Measurements from ENCODE around the gene AQP6.
"Not testable (repeated sequence)": the region's sequence is repeated elsewhere in the genome, so short reads cannot be mapped to it uniquely, and the experiment has no call there.

AQP6 gene

GRCh38 chr12:49969651-49970429 lies 2.9 kb upstream of the AQP6 start:
- no peak for DNase-seq (ENCODE audit: low read depth in 2 of 2)

DNA sequence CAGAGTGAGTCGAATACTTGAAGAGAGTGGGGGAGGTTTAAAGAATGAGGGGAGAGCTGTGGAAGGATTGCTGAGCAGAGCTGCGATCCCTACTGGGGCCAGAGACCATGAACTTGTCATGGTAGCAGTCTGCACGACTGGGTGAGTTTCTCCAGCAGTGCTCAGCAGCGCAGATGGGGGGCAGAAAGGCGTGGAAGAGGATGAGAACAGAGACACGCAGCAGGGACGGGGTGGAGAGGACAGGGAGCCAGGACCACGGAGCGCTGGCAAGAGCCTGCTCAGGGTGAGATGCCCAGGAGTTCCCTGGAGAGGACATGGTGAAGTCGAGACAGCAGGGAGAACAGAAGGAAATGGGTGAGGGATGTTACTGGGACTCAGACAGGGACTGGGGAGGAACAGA lies 2.1 kb upstream of the AQP6 start:
- DNase-seq (ENCODE audit: low read depth in 2 of 2): no peak

DNA sequence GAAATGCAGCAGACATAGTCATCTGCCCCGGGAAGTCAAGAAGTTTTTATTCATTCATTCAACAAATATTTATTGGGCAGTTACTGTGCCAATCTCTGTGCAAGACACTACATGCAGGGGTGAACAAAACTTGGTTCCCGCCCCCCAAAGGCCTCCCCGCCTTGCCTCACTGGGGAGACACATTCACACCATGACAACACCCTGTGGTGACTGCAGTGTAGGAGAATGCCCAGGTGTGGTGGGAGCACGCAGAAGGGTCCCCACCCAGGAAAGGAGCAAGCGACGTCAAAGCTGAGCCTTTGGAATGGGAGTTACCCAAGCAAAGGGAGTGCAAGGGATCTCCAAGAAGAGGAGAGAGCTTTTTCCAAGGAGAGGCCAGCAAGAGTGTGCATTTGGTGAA lies 1.6 kb upstream of the AQP6 start:
- no peak for DNase-seq (ENCODE audit: low read depth in 2 of 2)

DNA sequence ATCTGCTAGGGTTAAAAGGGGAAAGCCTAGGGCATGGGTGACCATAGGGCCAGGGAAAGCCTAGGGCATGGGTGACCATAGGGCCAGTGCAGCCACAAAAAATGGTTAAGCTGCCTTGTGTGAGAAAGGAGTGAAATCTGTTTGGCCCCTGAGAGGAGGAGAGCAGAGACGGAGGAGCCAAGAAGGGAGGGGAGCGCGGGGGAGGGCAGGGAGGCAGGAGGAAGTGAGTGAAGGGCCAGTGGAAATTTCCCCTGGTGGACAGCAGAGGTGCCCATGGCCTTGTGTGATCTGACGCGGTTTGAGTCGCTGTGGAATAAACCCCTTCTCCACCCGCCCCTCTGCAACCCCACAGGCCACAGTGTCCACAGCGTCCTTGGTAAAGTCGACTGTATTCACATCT lies 618 bp upstream of the AQP6 start:
- no peak for DNase-seq (ENCODE audit: low read depth in 2 of 2)

- no peak for DNase-seq (ENCODE audit: low read depth in 2 of 2)
Observed at GRCh38 chr12:49973361-49973830, 649 bp downstream of the AQP6 start.

- no peak for DNase-seq (ENCODE audit: low read depth in 2 of 2)
Observed at GRCh38 chr12:49974231-49974675, 1.5 kb downstream of the AQP6 start.

DNA sequence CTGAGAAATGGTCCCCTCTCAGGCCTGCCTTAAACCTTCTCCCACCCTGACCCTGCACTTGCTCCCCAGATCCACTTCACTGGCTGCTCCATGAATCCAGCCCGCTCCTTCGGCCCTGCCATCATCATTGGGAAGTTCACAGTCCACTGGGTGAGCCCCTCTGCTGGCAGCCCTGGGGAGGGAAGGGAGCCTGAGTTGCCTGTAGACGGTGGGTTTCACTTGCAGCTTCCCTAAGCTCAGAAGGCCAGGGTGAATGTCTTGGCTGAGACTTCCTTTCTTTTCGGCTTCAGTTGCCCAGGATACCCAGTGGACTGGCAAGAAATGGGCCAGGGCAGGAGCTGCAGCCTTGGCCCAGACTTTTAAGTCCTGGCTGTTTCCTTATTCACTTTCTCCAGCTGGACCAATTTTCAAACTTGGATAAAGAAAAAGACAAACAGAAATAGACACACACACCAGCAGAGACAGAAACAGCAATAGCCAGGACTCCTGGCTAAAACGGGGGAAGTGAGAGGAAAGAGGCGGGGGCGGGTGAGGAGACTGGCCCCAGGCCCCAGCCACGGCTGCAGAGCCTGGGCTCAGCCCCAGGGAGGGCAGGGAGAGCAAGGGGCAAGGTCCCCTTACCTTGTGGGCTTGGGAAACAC lies 2.0 kb downstream of the AQP6 start:
- DNase-seq (ENCODE audit: low read depth in 2 of 2): no peak

- no peak for DNase-seq (ENCODE audit: low read depth in 2 of 2)
Observed at GRCh38 chr12:49975318-49975761, 2.6 kb downstream of the AQP6 start.

DNA sequence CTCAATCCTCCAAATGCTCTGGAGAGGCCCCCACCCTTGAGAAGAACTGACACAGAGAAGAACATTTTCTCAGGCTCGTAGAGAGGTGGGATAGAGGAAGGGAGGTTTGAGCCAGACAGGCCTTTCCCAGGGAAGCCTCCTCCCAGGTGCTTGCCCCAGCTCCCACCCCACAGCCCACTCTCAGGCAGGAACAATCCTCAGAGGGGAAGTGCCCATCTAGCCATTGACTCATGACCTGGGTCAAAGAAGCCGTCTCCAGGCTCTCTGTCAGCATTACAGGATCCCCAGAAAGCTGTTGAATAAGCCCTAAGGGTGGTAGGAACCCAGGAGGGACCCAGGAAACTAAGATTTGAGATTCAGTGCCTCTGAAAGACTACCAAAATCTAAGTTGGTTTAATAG lies 3.8 kb downstream of the AQP6 start:
- no peak for DNase-seq (ENCODE audit: low read depth in 2 of 2)

GRCh38 chr12:49978125-49978524 lies 5.4 kb downstream of the AQP6 start:
- DNase-seq (ENCODE audit: low read depth in 2 of 2): no peak

GRCh38 chr12:49979016-49979586 lies 6.4 kb downstream of the AQP6 start:
- DNase-seq (ENCODE audit: low read depth in 2 of 2): no peak

DNA sequence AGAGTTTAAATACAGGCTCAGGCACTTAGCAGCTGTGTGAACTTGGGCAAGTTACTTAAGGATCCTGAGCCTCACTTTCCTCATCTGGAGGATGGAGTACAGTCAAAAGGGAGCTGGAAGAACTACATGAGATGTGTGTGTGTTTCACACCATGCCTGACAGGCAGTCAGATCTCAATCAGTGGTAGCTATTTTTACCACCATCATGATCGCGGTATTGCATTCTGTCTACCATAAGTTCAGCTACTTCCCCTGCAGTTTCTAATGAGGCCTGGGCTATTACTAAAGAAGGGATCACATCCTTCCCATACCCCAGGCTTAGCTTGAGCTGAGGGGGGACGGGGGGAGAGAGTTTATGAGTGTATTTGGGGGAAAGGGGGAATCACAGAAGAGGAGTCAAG lies 7.0 kb downstream of the AQP6 start:
- no peak for DNase-seq (ENCODE audit: low read depth in 2 of 2)

- no peak for DNase-seq (ENCODE audit: low read depth in 2 of 2)
Observed at GRCh38 chr12:49980501-49981349, 8.0 kb downstream of the AQP6 start.

DNA sequence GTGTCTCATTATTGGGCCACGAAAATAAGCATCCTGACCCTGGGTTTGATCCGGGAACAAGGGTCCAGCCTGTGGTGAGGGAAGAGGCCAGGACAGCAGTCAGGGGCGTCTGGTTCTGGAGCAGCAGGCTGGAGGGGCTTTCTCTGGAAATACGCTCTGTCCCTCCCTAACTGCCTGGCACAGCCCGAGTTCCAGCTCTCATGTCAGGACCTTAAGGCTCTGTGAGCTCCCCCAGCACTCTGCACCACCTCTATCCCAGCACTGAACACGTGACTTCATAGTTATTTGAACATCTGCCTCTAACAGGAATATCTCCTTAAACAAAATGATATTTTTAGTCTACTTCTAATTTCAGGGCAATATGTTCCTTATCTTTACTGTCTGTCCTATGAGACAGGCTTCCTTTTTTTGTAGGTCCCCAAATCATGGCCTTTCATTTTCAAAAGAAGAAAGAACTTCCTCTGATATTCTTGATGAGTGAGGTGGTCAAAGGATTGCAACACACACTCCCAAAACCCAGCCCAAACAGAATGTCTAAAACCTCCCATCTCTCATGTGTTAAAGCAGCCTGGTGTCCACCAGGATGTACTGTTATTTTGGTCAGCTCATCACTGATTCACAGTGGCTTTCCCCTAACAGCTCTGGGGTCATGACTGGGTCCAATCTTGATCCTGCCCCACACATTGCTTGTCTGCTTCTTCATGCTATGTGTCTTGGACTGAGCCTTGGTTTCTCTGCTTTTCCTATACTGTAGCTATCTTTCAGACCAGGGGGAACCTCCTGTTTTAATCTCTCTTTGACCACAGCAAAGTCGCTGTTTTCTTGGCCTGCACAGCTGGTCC lies 9.7 kb downstream of the AQP6 start:
- no peak for DNase-seq (ENCODE audit: low read depth in 2 of 2)

DNA sequence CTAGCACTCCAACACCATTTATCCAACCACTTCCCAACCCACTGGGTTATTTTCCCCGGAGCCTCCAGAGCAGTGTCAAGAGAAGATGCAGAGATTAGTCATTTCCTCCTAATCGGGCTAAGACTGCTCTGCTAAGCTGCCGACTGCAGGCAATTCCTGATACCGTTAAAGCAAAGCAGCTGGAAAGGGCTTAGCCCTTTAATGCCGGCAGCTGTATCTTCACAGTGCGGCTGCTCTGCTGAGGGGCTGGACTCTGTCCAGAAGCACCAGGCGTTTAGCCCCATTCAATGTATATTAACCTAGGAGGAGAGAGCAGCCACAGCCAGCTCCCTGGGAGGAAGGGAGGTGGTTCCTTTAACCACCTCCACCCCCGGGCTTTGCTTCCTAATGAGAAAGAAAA lies 11.1 kb downstream of the AQP6 start:
- DNase-seq (ENCODE audit: low read depth in 2 of 2): no peak

DNA sequence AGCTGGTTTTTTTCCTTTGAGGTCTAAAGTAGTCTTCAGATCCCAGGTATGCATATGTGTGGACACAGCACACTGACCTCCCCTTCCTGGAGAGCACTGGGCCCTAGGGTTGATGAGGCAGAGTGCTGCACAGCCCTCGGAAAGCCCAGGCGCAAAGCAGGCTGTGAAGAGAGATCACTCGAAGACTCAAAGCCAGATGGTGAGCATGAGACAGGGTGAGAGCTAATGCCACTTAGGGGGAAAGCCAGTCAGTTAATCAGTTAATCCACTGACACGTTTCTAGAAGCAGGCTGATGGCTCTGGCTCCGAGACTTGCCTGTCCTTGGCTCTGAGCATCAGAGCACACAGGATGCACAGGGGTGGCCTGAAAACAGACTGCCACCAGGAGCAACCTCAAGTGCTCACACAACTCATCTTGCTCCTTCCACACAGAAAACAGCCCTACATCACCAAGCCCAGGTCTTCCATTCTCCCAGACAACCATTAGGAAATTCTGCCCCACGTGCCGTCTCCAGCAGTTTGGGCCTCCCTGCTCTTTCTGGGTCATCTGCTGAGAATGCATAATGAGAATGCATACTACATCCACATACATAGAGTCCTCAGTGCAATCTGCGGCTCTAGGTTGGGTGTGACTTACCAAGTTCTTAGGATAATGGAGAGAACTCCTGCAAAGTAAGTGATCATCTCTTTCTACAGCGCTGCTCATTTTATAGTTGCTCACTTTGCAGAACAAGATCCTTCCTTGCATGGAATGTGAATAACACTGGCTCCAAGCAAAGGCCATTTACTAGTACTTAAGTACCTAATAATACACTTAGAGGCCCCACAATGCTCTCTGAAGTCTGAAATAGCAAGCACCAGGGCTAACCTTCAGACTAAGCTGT lies 12.0 kb downstream of the AQP6 start:
- DNase-seq (ENCODE audit: low read depth in 2 of 2): no peak

- no peak for DNase-seq (ENCODE audit: low read depth in 2 of 2)
Observed at GRCh38 chr12:49985981-49986380, 13.2 kb downstream of the AQP6 start.

- not testable (repeated sequence) for DNase-seq (ENCODE audit: low read depth in 2 of 2)
Observed at GRCh38 chr12:49986476-49986875, 13.7 kb downstream of the AQP6 start.

- no peak for DNase-seq (ENCODE audit: low read depth in 2 of 2)
Observed at GRCh38 chr12:49987625-49988303, 15.0 kb downstream of the AQP6 start.
